ENCODE measurements around the gene OR5B3.

DNA sequence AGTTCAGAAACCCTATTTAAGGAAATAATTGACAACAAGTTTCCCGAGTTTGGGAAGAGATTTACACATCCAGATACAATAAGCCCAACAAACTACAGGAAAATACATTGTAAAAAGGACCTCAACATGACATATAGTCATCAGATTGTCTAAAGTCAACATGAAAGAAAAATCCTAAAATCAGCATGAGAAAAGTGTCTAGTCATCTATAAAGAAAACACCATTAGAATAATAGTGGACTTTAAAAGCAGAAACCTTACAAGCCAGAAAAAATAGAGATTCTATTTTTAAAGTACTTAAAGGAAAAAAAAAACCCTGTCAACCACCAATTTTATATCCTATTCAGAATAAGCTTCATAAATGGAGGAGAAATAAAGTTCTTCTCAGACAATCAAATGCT lies 22.6 kb upstream of the OR5B3 start:
- TF ChIP-seq, protein P1, sequence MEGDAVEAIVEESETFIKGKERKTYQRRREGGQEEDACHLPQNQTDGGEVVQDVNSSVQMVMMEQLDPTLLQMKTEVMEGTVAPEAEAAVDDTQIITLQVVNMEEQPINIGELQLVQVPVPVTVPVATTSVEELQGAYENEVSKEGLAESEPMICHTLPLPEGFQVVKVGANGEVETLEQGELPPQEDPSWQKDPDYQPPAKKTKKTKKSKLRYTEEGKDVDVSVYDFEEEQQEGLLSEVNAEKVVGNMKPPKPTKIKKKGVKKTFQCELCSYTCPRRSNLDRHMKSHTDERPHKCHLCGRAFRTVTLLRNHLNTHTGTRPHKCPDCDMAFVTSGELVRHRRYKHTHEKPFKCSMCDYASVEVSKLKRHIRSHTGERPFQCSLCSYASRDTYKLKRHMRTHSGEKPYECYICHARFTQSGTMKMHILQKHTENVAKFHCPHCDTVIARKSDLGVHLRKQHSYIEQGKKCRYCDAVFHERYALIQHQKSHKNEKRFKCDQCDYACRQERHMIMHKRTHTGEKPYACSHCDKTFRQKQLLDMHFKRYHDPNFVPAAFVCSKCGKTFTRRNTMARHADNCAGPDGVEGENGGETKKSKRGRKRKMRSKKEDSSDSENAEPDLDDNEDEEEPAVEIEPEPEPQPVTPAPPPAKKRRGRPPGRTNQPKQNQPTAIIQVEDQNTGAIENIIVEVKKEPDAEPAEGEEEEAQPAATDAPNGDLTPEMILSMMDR (IDR thresholded peaks at IDR 0.05) = no peak
- TF ChIP-seq EP300 (IDR thresholded peaks at IDR 0.05) (no peak), JUN (IDR thresholded peaks at IDR 0.05) (no peak), POLR2A (IDR thresholded peaks at IDR 0.05; ENCODE audit: low read length) (no peak), JUNB (IDR thresholded peaks at IDR 0.05) (no peak), CBX8 (IDR thresholded peaks at IDR 0.05) (no peak), HOXB13 (CRISPR knock-in tag; IDR thresholded peaks at IDR 0.05; ENCODE audit: low read depth) (no peak), CBX2 (IDR thresholded peaks at IDR 0.05; ENCODE audit: borderline replicate concordance, low read depth) (no peak), ZSCAN20 (CRISPR knock-in tag; IDR thresholded peaks at IDR 0.05) (no peak)
- TF ChIP-seq, protein P2, sequence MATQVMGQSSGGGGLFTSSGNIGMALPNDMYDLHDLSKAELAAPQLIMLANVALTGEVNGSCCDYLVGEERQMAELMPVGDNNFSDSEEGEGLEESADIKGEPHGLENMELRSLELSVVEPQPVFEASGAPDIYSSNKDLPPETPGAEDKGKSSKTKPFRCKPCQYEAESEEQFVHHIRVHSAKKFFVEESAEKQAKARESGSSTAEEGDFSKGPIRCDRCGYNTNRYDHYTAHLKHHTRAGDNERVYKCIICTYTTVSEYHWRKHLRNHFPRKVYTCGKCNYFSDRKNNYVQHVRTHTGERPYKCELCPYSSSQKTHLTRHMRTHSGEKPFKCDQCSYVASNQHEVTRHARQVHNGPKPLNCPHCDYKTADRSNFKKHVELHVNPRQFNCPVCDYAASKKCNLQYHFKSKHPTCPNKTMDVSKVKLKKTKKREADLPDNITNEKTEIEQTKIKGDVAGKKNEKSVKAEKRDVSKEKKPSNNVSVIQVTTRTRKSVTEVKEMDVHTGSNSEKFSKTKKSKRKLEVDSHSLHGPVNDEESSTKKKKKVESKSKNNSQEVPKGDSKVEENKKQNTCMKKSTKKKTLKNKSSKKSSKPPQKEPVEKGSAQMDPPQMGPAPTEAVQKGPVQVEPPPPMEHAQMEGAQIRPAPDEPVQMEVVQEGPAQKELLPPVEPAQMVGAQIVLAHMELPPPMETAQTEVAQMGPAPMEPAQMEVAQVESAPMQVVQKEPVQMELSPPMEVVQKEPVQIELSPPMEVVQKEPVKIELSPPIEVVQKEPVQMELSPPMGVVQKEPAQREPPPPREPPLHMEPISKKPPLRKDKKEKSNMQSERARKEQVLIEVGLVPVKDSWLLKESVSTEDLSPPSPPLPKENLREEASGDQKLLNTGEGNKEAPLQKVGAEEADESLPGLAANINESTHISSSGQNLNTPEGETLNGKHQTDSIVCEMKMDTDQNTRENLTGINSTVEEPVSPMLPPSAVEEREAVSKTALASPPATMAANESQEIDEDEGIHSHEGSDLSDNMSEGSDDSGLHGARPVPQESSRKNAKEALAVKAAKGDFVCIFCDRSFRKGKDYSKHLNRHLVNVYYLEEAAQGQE (IDR thresholded peaks at IDR 0.05) = no peak
- TF ChIP-seq, protein P3, sequence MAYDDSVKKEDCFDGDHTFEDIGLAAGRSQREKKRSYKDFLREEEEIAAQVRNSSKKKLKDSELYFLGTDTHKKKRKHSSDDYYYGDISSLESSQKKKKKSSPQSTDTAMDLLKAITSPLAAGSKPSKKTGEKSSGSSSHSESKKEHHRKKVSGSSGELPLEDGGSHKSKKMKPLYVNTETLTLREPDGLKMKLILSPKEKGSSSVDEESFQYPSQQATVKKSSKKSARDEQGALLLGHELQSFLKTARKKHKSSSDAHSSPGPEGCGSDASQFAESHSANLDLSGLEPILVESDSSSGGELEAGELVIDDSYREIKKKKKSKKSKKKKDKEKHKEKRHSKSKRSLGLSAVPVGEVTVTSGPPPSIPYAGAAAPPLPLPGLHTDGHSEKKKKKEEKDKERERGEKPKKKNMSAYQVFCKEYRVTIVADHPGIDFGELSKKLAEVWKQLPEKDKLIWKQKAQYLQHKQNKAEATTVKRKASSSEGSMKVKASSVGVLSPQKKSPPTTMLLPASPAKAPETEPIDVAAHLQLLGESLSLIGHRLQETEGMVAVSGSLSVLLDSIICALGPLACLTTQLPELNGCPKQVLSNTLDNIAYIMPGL (CRISPR knock-in tag; IDR thresholded peaks at IDR 0.05; ENCODE audit: borderline replicate concordance) = no peak
- TF ChIP-seq, protein P4, sequence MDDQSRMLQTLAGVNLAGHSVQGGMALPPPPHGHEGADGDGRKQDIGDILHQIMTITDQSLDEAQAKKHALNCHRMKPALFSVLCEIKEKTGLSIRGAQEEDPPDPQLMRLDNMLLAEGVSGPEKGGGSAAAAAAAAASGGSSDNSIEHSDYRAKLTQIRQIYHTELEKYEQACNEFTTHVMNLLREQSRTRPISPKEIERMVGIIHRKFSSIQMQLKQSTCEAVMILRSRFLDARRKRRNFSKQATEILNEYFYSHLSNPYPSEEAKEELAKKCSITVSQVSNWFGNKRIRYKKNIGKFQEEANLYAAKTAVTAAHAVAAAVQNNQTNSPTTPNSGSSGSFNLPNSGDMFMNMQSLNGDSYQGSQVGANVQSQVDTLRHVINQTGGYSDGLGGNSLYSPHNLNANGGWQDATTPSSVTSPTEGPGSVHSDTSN (IDR thresholded peaks at IDR 0.05) = no peak

All from A549 (cell line).